Smooth muscle cell (in vitro differentiated cells): Measurements from ENCODE around the gene ASPDH. TPM values are rescaled to one million over a fixed set of nuclear protein-coding genes. Genes with fewer than 3 reads are reported as not detected.

Experiments
- DNase-seq: peaks from one replicate; lab custom pipeline; 2025; ENCODE audit not compliant: unreplicated experiment; lab: John Stamatoyannopoulos, UW
- H2AFZ ChIP-seq: fragments of 200-600 bp; sonication (generic); 2 replicates; pipeline ENCODE4 v1.6.0; 2016; ENCODE audit warnings: antibody characterized with exemption, low read depth, mild to moderate bottlenecking
- H3F3A ChIP-seq: fragments of 200-600 bp; sonication (generic); 2 replicates; pipeline ENCODE4 v1.6.0; 2017; ENCODE audit warnings: antibody characterized with exemption, low read depth
- H3K27ac ChIP-seq: fragments of 200-600 bp; sonication (generic); 2 replicates; pipeline ENCODE4 v1.5.1; 2016; ENCODE audit warnings: low read depth, mild to moderate bottlenecking
- H3K27me3 ChIP-seq: fragments of 200-600 bp; sonication (generic); 2 replicates; pipeline ENCODE4 v1.6.1; 2016; ENCODE audit warnings: low read depth, mild to moderate bottlenecking
- H3K36me3 ChIP-seq: fragments of 200-600 bp; sonication (generic); 2 replicates; pipeline ENCODE4 v1.5.1; 2016; ENCODE audit warnings: low read depth
- H3K4me1 ChIP-seq: fragments of 200-600 bp; sonication (generic); 2 replicates; pipeline ENCODE4 v1.5.1; 2016; ENCODE audit warnings: low read depth
- H3K4me2 ChIP-seq: fragments of 200-600 bp; sonication (generic); 2 replicates; pipeline ENCODE4 v1.6.0; 2016; ENCODE audit warnings: mild to moderate bottlenecking
- H3K4me3 ChIP-seq: fragments of 200-600 bp; sonication (generic); 2 replicates; pipeline ENCODE4 v1.5.1; 2016; ENCODE audit warnings: mild to moderate bottlenecking
- H3K79me2 ChIP-seq: fragments of 200-600 bp; sonication (generic); 2 replicates; pipeline ENCODE4 v1.6.0; 2016; ENCODE audit warnings: low read depth, mild to moderate bottlenecking
- H3K9ac ChIP-seq: fragments of 200-600 bp; sonication (generic); 2 replicates; pipeline ENCODE4 v1.6.0; 2016; ENCODE audit warnings: low read depth
- H3K9me3 ChIP-seq: fragments of 200-600 bp; sonication (generic); replicated peaks from 2 replicates; pipeline ENCODE4 v1.5.1; 2016; ENCODE audit warnings: low read depth
- H4K20me1 ChIP-seq: fragments of 200-600 bp; sonication (generic); 2 replicates; pipeline ENCODE4 v1.6.0; 2016; ENCODE audit warnings: low read depth
- WGBS: methylation state at CpG from one replicate; pipeline ENCODE4 v1.1.7; 2016; ENCODE audit warnings: low lambda C conversion rate; 5-methylcytosine and 5-hydroxymethylcytosine counted together
- polyA plus RNA-seq: library from polyadenylated mRNA; unstranded; fragments of >200 nt; fragmentation: Nextera tagmentation; extraction: Ambion mirVana; gene quantifications from 2 replicates; pipeline ENCODE4 v1.2.1, GENCODE V29; 2016
- total RNA-seq: library from RNA; depleted of rRNA; stranded (reverse); fragments of >200 nt; gene quantifications from 2 replicates; pipeline ENCODE4 v1.2.3, GENCODE V29; 2014
- TF ChIP-seq, protein P1 (sequence below): fragments of 200-600 bp; sonication (generic); IDR thresholded peaks from 2 replicates; pipeline ENCODE4 v1.5.1; 2017; ENCODE audit warnings: borderline replicate concordance, mild to moderate bottlenecking, antibody characterized with exemption; ENCODE audit not compliant: insufficient read depth, poor library complexity, severe bottlenecking

Gene ASPDH
- total and polyA plus RNA-seq, 2 experiments from 2014 or later: not detected

DNA sequence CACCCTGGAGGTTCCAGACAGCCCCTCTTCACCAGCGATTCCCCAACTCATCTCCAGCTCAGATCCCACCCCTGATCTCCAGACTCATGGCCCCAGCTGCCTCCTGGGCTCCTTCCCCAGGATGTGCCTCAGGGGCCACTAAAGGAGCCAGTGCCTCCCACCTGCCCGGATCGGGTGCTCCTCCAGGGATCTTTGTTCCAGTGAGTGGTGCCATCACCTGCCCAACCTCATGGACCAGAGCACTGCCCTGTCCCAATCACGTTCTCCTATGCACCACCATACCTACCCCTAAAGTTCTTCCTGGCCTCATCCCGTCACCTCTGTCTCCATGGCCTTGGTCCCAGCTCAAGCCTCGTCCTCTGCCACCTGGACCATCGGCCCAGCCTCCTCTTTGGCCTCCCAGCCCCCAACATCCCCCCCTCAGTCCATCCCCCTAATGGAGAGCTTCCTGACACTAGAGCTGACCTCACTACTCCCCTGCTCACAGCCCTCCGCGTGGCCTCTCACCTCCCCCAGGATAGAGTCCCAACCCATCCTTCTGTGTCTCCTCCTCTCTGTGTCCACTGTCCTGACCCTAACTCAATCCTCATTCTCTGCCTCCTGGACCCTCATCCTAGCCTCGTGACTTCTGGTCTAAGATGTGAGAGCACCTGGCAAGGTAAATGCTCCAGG is 28.3 kb downstream of the ASPDH start:
- Histone ChIP-seq H4K20me1 (no peaks in the 10 kb centered on the region), H3K27ac (no peak overlapping the region), H3K79me2 (no peaks in the 10 kb centered on the region), H3K4me2 (no peak overlapping the region), H3K4me1 (no peaks in the 10 kb centered on the region), H3K4me3 (no peak overlapping the region), H3K9ac (no peak overlapping the region), H3F3A (no peaks in the 10 kb centered on the region), H3K27me3 (no peaks in the 10 kb centered on the region), H3K9me3 (no peaks in the 10 kb centered on the region), H2AFZ (no peak overlapping the region), H3K36me3 (no peaks in the 10 kb centered on the region)
- WGBS: 98% methylated on average over 10 of the region's 10 CpGs
- DNase-seq: no peak
- TF ChIP-seq, protein P1, sequence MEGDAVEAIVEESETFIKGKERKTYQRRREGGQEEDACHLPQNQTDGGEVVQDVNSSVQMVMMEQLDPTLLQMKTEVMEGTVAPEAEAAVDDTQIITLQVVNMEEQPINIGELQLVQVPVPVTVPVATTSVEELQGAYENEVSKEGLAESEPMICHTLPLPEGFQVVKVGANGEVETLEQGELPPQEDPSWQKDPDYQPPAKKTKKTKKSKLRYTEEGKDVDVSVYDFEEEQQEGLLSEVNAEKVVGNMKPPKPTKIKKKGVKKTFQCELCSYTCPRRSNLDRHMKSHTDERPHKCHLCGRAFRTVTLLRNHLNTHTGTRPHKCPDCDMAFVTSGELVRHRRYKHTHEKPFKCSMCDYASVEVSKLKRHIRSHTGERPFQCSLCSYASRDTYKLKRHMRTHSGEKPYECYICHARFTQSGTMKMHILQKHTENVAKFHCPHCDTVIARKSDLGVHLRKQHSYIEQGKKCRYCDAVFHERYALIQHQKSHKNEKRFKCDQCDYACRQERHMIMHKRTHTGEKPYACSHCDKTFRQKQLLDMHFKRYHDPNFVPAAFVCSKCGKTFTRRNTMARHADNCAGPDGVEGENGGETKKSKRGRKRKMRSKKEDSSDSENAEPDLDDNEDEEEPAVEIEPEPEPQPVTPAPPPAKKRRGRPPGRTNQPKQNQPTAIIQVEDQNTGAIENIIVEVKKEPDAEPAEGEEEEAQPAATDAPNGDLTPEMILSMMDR: no peak

DNA sequence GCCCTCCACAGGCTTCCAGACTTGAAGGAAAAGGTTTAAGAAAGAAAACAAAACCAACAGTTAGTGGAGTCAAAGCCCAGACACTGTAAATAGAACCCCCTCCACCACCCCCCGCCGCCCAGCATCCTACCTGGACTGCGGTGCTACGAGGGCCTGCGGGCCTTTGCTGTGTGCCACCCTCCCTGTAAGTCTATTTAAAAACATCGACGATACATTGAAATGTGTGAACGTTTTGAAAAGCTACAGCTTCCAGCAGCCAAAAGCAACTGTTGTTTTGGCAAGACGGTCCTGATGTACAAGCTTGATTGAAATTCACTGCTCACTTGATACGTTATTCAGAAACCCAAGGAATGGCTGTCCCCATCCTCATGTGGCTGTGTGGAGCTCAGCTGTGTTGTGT is 30.8 kb downstream of the ASPDH start:
- H3F3A ChIP-seq: no peaks in the 10 kb centered on the region
- no peak overlapping the region for H3K4me3 ChIP-seq
- no peaks in the 10 kb centered on the region for H3K4me1 ChIP-seq
- no peak overlapping the region for H3K4me2 ChIP-seq
- H3K27me3 ChIP-seq: no peaks in the 10 kb centered on the region
- peaks cover 7% of the 10 kb centered on the region for H3K79me2 ChIP-seq
- H3K36me3 ChIP-seq: no peaks in the 10 kb centered on the region
- no peak overlapping the region for H3K27ac ChIP-seq
- H3K9me3 ChIP-seq: no peaks in the 10 kb centered on the region
- peaks cover 14% of the 10 kb centered on the region for H4K20me1 ChIP-seq
- TF ChIP-seq, protein P1: no peak
- no peak overlapping the region for H2AFZ ChIP-seq
- no peak overlapping the region for H3K9ac ChIP-seq
- DNase-seq: no peak
- WGBS: 97% methylated on average over 10 of the region's 10 CpGs

DNA sequence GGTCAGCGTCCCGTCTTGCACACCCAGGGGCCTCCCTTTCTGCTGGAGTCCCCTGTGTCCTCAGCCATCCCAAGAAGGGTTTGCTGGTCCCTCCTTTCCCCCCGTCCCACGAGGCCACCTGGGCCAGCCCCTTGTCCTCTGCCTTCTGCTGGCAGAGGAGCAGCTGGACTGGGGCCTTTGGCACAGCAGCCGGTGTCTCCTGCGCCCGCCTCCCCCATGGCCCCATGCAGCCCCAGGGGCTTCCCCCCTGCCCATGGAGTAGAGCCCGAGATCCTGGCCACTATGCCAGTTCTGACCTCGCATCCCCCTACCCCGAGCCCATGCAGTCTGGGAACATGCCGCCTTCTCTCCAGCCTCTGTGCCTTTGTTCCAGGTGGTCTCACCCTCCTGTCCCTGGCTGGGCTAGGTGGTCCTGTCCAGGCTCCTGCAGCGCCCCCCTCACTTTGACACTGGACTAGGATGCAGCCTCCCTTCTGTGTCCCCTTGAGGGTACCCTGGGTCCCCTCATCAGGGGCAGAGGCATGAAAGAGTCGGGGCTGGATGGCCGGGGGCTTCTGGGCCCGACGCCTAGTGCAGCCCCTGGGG is 31.4 kb downstream of the ASPDH start:
- Histone ChIP-seq H3K9me3 (no peaks in the 10 kb centered on the region), H3K9ac (no peak overlapping the region), H3K27me3 (no peaks in the 10 kb centered on the region), H4K20me1 (peaks cover 19% of the 10 kb centered on the region), H3K79me2 (peaks cover 13% of the 10 kb centered on the region), H3K27ac (no peak overlapping the region), H3K4me2 (no peak overlapping the region), H3K4me3 (no peak overlapping the region), H2AFZ (no peak overlapping the region), H3K36me3 (no peaks in the 10 kb centered on the region), H3F3A (no peaks in the 10 kb centered on the region), H3K4me1 (peaks cover 2% of the 10 kb centered on the region)
- TF ChIP-seq, protein P1: no peak
- no peak for DNase-seq
- WGBS: 94% methylated on average over 9 of the region's 16 CpGs
